ENCODE measurements around the gene DDX3Y. TPM values are rescaled to one million over a fixed set of nuclear protein-coding genes. Genes with fewer than 3 reads are reported as not detected.

The DDX3Y gene
- total and polyA plus RNA-seq, 10 of the 15 experiments (the other 5 are each of a cell fraction or from before 2014, with no cell fraction given) = 0.03 to 0.21 TPM; not detected in 8

DNA sequence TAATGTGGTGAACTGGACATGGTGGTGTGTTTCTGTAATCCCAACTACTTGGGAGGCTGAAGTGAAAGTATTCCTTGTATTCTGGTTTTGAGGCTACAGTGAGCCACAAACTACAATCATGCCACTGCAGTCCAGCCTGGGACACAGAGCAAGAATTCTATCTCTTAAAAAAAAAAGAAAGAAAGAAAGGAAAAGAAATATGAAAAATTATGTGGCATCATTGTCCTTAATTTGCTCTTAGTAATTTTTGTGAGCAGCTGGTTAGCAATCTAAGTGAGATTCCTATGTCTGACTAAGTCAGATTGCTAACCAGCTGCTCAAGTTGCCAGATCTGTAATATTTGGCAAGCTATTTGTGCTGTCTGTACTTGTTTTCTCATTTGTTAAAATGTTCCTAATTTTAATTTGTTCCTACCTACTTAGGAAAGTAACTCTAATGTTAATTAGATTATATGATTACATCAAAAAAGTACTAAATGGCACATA, 48.8 kb upstream of the DDX3Y start:
- RAD21 ChIA-PET (ENCODE audit: unreplicated experiment) = no interaction called here
- TF ChIP-seq FOS (IDR thresholded peaks at IDR 0.05; ENCODE audit: borderline replicate concordance, extremely low read depth, insufficient read length) (no peak), SIN3A (IDR thresholded peaks at IDR 0.05; ENCODE audit: low read depth, low read length) (no peak), SREBF2 (IDR thresholded peaks at IDR 0.05; ENCODE audit: low read length) (no peak), NRF1 (conservative IDR thresholded peaks at IDR 0.05; ENCODE audit: low read depth, low read length) (no peak), HDAC6 (IDR thresholded peaks at IDR 0.05; ENCODE audit: unreplicated experiment) (no peak), ZNF274 (IDR thresholded peaks at IDR 0.05; ENCODE audit: insufficient read depth, insufficient read length) (no peak), ATF3 (IDR thresholded peaks at IDR 0.05; ENCODE audit: borderline replicate concordance, extremely low read depth, low read depth, low read length) (no peak), CBFB (IDR thresholded peaks at IDR 0.05; ENCODE audit: low read depth) (no peak), YBX1 (IDR thresholded peaks at IDR 0.05) (no peak), CREB1 (IDR thresholded peaks at IDR 0.05; ENCODE audit: low read depth) (no peak), RAD51 (IDR thresholded peaks at IDR 0.05) (no peak), GATAD2B (conservative IDR thresholded peaks at IDR 0.05; ENCODE audit: low read depth) (no peak), CHD1 (IDR thresholded peaks at IDR 0.05; ENCODE audit: low read depth, low read length) (no peak), ASH2L (IDR thresholded peaks at IDR 0.05; ENCODE audit: borderline replicate concordance, low read depth) (no peak), MEF2A (IDR thresholded peaks at IDR 0.05; ENCODE audit: insufficient read depth, low read depth, low read length) (no peak)
- DNase-seq (ENCODE audit: low read depth, low spot score) (no peak), ATAC-seq (no peak), FAIRE-seq (no peak)
- Histone ChIP-seq H4K20me1 (ENCODE audit: control insufficient read depth, insufficient read depth) (no peaks in the 10 kb centered on the region), H3K4me3 (no peak overlapping the region), H3K27me3 (replicated peaks in 1 of 2; ENCODE audit: control insufficient read depth in 2 of 2, insufficient read depth in 2 of 2, low read length in 1 of 2) (no peaks in the 10 kb centered on the region), H3K9me3 (replicated peaks; ENCODE audit: control insufficient read depth, insufficient read depth, low read length) (no peaks in the 10 kb centered on the region), H3K36me3 (ENCODE audit: control insufficient read depth in 2 of 2, insufficient read depth in 2 of 2, low read length in 1 of 2) (no peaks in the 10 kb centered on the region), H3K79me2 (ENCODE audit: control insufficient read depth, insufficient read depth, low read length) (no peaks in the 10 kb centered on the region), H3K9ac (ENCODE audit: control insufficient read depth, insufficient read depth, low read length) (no peak overlapping the region), H2AFZ (ENCODE audit: control insufficient read depth, low read depth, low read length) (no peak overlapping the region), H3K4me1 (ENCODE audit: control insufficient read depth, insufficient read depth, low read length) (no peaks in the 10 kb centered on the region), H3K4me2 (ENCODE audit: control insufficient read depth, insufficient read depth) (no peak overlapping the region), H3K27ac (ENCODE audit: control insufficient read depth, insufficient read depth) (no peak overlapping the region)
- BruUV-seq (replicated peaks) = no TSS peak
- SMC1A ChIA-PET (ENCODE audit: uncharacterized antibody, unreplicated experiment) = no interaction called here
- POLR2A ChIA-PET = no interaction called here
- intact Hi-C loops (cut with micrococcal nuclease; ENCODE audit: unreplicated experiment) (no loop called here), in situ Hi-C loops (cut with MboI) (no loop called here)
- CTCF ChIA-PET = no interaction called here

Measured in GM12878 (cell line).